H9 (cell line): Measurements from ENCODE around the gene OR8B3. TPM values are rescaled to one million over a fixed set of nuclear protein-coding genes. Genes with fewer than 3 reads are reported as not detected.
"Not testable (repeated sequence)": the region's sequence is repeated elsewhere in the genome, so short reads cannot be mapped to it uniquely, and the experiment has no call there.

ENCODE experiments used
- DNase-seq: peaks from one replicate; pipeline ENCODE4 v3.0.0-alpha.2; 2017
- H2AFZ ChIP-seq: one replicate; pipeline ENCODE4 v1.6.1; 2013; ENCODE audit warnings: mild to moderate bottlenecking, low read length, control low read depth, moderate library complexity
- H2AK5ac ChIP-seq: 2 replicates; pipeline ENCODE4 v1.6.1; 2013; ENCODE audit warnings: low read length, control low read depth, mixed read lengths; ENCODE audit not compliant: insufficient read length
- H2BK120ac ChIP-seq: one replicate; pipeline ENCODE4 v1.6.1; 2013; ENCODE audit warnings: low read depth, mild to moderate bottlenecking, low read length, control low read depth, inconsistent platforms; ENCODE audit not compliant: poor library complexity, severe bottlenecking
- H2BK12ac ChIP-seq: 2 replicates; pipeline ENCODE4 v1.6.1; 2013; ENCODE audit warnings: low read length, control low read depth, mixed read lengths, low read depth; ENCODE audit not compliant: insufficient read length
- H2BK15ac ChIP-seq: 2 replicates; pipeline ENCODE4 v1.6.1; 2013; ENCODE audit warnings: low read depth, low read length, control low read depth
- H2BK20ac ChIP-seq: one replicate; pipeline ENCODE4 v1.6.1; 2013; ENCODE audit warnings: low read depth, mild to moderate bottlenecking, low read length, control low read depth, inconsistent platforms; ENCODE audit not compliant: poor library complexity, severe bottlenecking
- H2BK5ac ChIP-seq: 2 replicates; pipeline ENCODE4 v1.6.1; 2013; ENCODE audit warnings: low read length, control low read depth, mixed read lengths; ENCODE audit not compliant: insufficient read length
- H3K14ac ChIP-seq: 2 replicates; pipeline ENCODE4 v1.6.1; 2013; ENCODE audit warnings: low read length, control low read depth; ENCODE audit not compliant: insufficient read depth
- H3K18ac ChIP-seq: 2 replicates; pipeline ENCODE4 v1.6.1; 2013; ENCODE audit warnings: low read depth, mild to moderate bottlenecking, mixed read lengths, low read length, control low read depth; ENCODE audit not compliant: insufficient read length
- H3K23ac ChIP-seq: 2 replicates; pipeline ENCODE4 v1.6.1; 2013; ENCODE audit warnings: low read length, control low read depth, mixed read lengths, low read depth; ENCODE audit not compliant: insufficient read length
- H3K23me2 ChIP-seq: 2 replicates; pipeline ENCODE4 v1.6.1; 2013; ENCODE audit warnings: low read depth, mild to moderate bottlenecking, mixed read lengths, low read length, control low read depth; ENCODE audit not compliant: insufficient read length, poor library complexity, severe bottlenecking
- H3K27ac ChIP-seq: 2 replicates; pipeline ENCODE4 v1.5.1; 2013; ENCODE audit warnings: low read length, control low read depth, mixed read lengths, low read depth; ENCODE audit not compliant: insufficient read length
- H3K27me3 ChIP-seq: 2 replicates; pipeline ENCODE4 v1.6.1; 2013; ENCODE audit warnings: low read length, control low read depth, inconsistent platforms; ENCODE audit not compliant: insufficient read depth
- H3K4ac ChIP-seq: 2 replicates; pipeline ENCODE4 v1.6.1; 2013; ENCODE audit warnings: low read depth, mild to moderate bottlenecking, control low read depth, inconsistent platforms, low read length, moderate library complexity
- H3K4me1 ChIP-seq: 2 replicates; pipeline ENCODE4 v1.6.1; 2013; ENCODE audit warnings: low read length, control low read depth, inconsistent platforms; ENCODE audit not compliant: insufficient read depth
- H3K4me2 ChIP-seq: 2 replicates; pipeline ENCODE4 v1.6.1; 2013; ENCODE audit warnings: low read length, control low read depth, mixed read lengths; ENCODE audit not compliant: insufficient read length, insufficient read depth
- H3K56ac ChIP-seq: 2 replicates; pipeline ENCODE4 v1.6.1; 2013; ENCODE audit warnings: low read depth, mild to moderate bottlenecking, mixed read lengths, low read length, control low read depth; ENCODE audit not compliant: insufficient read length
- H3K79me1 ChIP-seq: 2 replicates; pipeline ENCODE4 v1.6.1; 2013; ENCODE audit warnings: low read depth, mild to moderate bottlenecking, moderate library complexity, low read length, control low read depth, inconsistent platforms; ENCODE audit not compliant: insufficient read depth, poor library complexity, severe bottlenecking
- H3K79me2 ChIP-seq: 2 replicates; pipeline ENCODE4 v1.6.1; 2013; ENCODE audit warnings: low read length, control low read depth, inconsistent platforms; ENCODE audit not compliant: insufficient read depth
- H3K9ac ChIP-seq: 2 replicates; pipeline ENCODE4 v1.6.1; 2013; ENCODE audit warnings: low read length, control low read depth, mixed read lengths; ENCODE audit not compliant: insufficient read length; ENCODE audit errors: extremely low read depth
- H3K9me3 ChIP-seq: one replicate; pipeline ENCODE4 v1.6.1; 2013; ENCODE audit warnings: low read depth, low read length, inconsistent platforms; ENCODE audit not compliant: control insufficient read depth
- H3T11ph ChIP-seq: one replicate; pipeline ENCODE4 v1.6.1; 2013; ENCODE audit warnings: mild to moderate bottlenecking, low read length, control low read depth, inconsistent platforms
- H4K20me1 ChIP-seq: one replicate; pipeline ENCODE4 v1.6.1; 2013; ENCODE audit not compliant: control insufficient read depth, insufficient read length, insufficient read depth
- H4K5ac ChIP-seq: 2 replicates; pipeline ENCODE4 v1.6.1; 2013; ENCODE audit warnings: low read depth, mild to moderate bottlenecking, mixed read lengths, low read length, control low read depth; ENCODE audit not compliant: insufficient read length
- H4K8ac ChIP-seq: replicated peaks from 2 replicates; pipeline ENCODE4 v1.6.1; 2013; ENCODE audit warnings: low read length, control low read depth, mixed read lengths, low read depth; ENCODE audit not compliant: insufficient read length
- H4K91ac ChIP-seq: 2 replicates; pipeline ENCODE4 v1.6.1; 2013; ENCODE audit warnings: low read depth, mild to moderate bottlenecking, moderate library complexity, mixed read lengths, low read length, control low read depth; ENCODE audit not compliant: insufficient read length
- H3K27ac Mint-ChIP-seq, 3 experiments: 2 replicates in 2 of 3; 3 replicates in 1 of 3; pipeline ENCODE4 v1.8.0; 2020 to 2021; ENCODE audit warnings: mixed read lengths in 3 of 3, mild to moderate bottlenecking in 1 of 3, moderate library complexity in 1 of 3
- H3K27me3 Mint-ChIP-seq: 2 replicates; pipeline ENCODE4 v1.8.0; 2021; ENCODE audit warnings: low read depth, mild to moderate bottlenecking, moderate library complexity, mixed read lengths
- H3K36me3 Mint-ChIP-seq, 3 experiments: 2 replicates in 2 of 3; 3 replicates in 1 of 3; pipeline ENCODE4 v1.8.0; 2020 to 2021; ENCODE audit warnings: low read depth in 3 of 3, mixed read lengths in 3 of 3; ENCODE audit not compliant: insufficient read depth in 1 of 3
- H3K4me1 Mint-ChIP-seq, 2 experiments: 2 replicates each; pipeline ENCODE4 v1.8.0; 2020; ENCODE audit warnings: mixed read lengths in 2 of 2
- H3K4me3 Mint-ChIP-seq, 2 experiments: 2 replicates in 1 of 2; 3 replicates in 1 of 2; pipeline ENCODE4 v1.8.0; 2020 to 2021; ENCODE audit warnings: mild to moderate bottlenecking in 2 of 2, mixed read lengths in 2 of 2, moderate library complexity in 1 of 2
- H3K9me3 Mint-ChIP-seq, 2 experiments: 2 replicates in 1 of 2; 3 replicates in 1 of 2; pipeline ENCODE4 v1.8.0; 2020; ENCODE audit warnings: mild to moderate bottlenecking in 2 of 2, mixed read lengths in 2 of 2, moderate library complexity in 1 of 2
- CTCF ChIP-seq: fragments of 200-600 bp; sonication (generic); conservative IDR thresholded peaks from 3 replicates; pipeline ENCODE4 v1.8.0; 2021; ENCODE audit warnings: antibody characterized with exemption, mild to moderate bottlenecking
- WGBS: extraction: QIAGEN DNeasy Blood & Tissue Kit; methylation state at CpG from one replicate; pipeline ENCODE4 v1.1.7; 2013; ENCODE audit warnings: missing lambda C conversion rate, low lambda C conversion rate, mixed read lengths; ENCODE audit not compliant: insufficient read length; ENCODE audit errors: extremely low coverage; 5-methylcytosine and 5-hydroxymethylcytosine counted together
- total RNA-seq: library from RNA; stranded (reverse); gene quantifications from 2 replicates; pipeline ENCODE4 v1.2.1, GENCODE V29; 2021

The OR8B3 gene
- total RNA-seq, 1 experiment from 2014 or later = not detected

DNA sequence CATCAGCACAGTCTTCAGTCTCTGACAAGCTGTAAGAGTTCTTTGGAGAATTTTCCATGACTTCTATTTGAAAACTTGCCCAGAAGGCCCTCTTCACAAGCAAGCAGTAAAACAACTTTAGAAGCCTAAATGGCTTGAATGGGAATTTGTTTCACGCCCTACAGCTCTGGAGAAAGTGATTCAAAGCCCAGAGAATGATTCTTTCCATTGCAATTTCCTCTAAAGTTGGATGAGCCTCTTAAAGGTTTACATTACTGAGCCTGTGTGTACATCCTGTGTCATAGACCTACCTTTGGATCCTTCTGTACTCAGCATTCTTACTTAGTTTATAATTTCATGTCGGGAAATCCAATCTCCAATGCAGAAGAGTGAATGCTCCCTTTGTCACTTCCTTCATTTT is 6.8 kb upstream of the OR8B3 start:
- Histone ChIP-seq H2BK20ac (no peak overlapping the region), H2BK12ac (no peak overlapping the region), H3K4me1 (no peaks in the 10 kb centered on the region), H3K18ac (no peak overlapping the region), H3K4me2 (no peak overlapping the region), H3K4ac (no peak overlapping the region), H2BK5ac (no peak overlapping the region), H3K56ac (no peak overlapping the region), H3K27ac (no peak overlapping the region), H3K79me2 (no peaks in the 10 kb centered on the region), H4K5ac (no peak overlapping the region), H3K23ac (no peak overlapping the region), H2AFZ (no peak overlapping the region), H3K27me3 (no peaks in the 10 kb centered on the region), H3K23me2 (no peaks in the 10 kb centered on the region), H2BK15ac (no peak overlapping the region), H3K79me1 (no peaks in the 10 kb centered on the region), H2AK5ac (no peak overlapping the region), H3K9me3 (no peaks in the 10 kb centered on the region), H4K8ac (no peak overlapping the region), H3K14ac (no peak overlapping the region), H4K20me1 (no peaks in the 10 kb centered on the region), H3K9ac (no peak overlapping the region), H3T11ph (no peak overlapping the region), H2BK120ac (no peak overlapping the region), H4K91ac (no peak overlapping the region)
- Mint-ChIP-seq H3K4me1 (peaks cover 2% of the 10 kb centered on the region in 2 experiments; a peak in 2 of 4 replicates), H3K27me3 (peaks cover 4% of the 10 kb centered on the region), H3K9me3 (peaks cover 6 to 8% of the 10 kb centered on the region in 2 experiments), H3K36me3 (peaks cover 0 to 9% (median 4%) of the 10 kb centered on the region in 3 experiments; a peak in 5 of 7 replicates), H3K27ac (no peak overlapping the region), H3K4me3 (no peak overlapping the region)
- TF ChIP-seq CTCF = no peak
- no peak for DNase-seq
- no CpG with 5 or more reads among the region's 2 CpGs for WGBS

DNA sequence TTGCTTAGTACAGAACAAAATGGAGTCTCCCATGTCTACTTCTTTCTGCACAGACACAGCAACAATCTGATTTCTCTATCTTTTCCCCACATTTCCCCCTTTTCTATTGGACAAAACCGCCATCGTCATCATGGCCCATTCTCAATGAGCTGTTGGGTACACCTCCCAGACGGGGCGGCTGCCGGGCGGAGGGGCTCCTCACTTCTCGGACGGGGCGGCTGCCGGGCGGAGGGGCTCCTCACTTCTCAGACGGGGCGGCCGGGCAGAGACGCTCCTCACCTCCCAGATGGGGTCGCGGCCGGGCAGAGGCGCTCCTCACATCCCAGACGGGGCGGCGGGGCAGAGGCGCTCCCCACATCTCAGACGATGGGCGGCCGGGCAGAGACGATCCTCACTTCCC is 4.4 kb upstream of the OR8B3 start:
- not testable (repeated sequence) for H3T11ph ChIP-seq, H3K36me3 Mint-ChIP-seq, H3K9ac ChIP-seq, H4K91ac ChIP-seq, H3K4me1 ChIP-seq, H3K27ac ChIP-seq, H3K14ac ChIP-seq, H3K4ac ChIP-seq, H3K79me1 ChIP-seq, H3K23ac ChIP-seq, H2BK5ac ChIP-seq, H3K4me2 ChIP-seq, H3K9me3 Mint-ChIP-seq, H4K20me1 ChIP-seq, H2BK15ac ChIP-seq, H3K79me2 ChIP-seq, H2BK12ac ChIP-seq, H2BK20ac ChIP-seq, DNase-seq, H3K9me3 ChIP-seq, H3K23me2 ChIP-seq, H2BK120ac ChIP-seq, H3K56ac ChIP-seq, H2AFZ ChIP-seq, H2AK5ac ChIP-seq, H3K27me3 Mint-ChIP-seq, H3K27ac Mint-ChIP-seq, H3K27me3 ChIP-seq, H3K4me3 Mint-ChIP-seq, H4K5ac ChIP-seq, H3K4me1 Mint-ChIP-seq, H3K18ac ChIP-seq, H4K8ac ChIP-seq
- WGBS = no CpG with 5 or more reads among the region's 27 CpGs
